AG04449 (cell line): ENCODE measurements around the gene GRB10.

Source experiments
- CTCF ChIA-PET: fragments of 350-600 bp; formaldehyde crosslinking; extraction: SDS; loops from one replicate; lab custom pipeline; 2021; ENCODE audit warnings: antibody characterized with exemption; lab: Yijun Ruan, JAX
- POLR2A ChIA-PET: fragments of 400-600, 350-600 bp; formaldehyde crosslinking; extraction: SDS; loops from one replicate; lab custom pipeline; 2020; ENCODE audit warnings: antibody characterized with exemption, inconsistent platforms; lab: Yijun Ruan, JAX
- DNase-seq: peaks from one replicate; pipeline ENCODE4 v3.0.0-alpha.2; 2010; ENCODE audit warnings: low read depth, low spot score
- H3K4me3 ChIP-seq: 2 replicates; pipeline ENCODE4 v1.5.1; 2011; ENCODE audit warnings: low read depth, mild to moderate bottlenecking, control low read depth, low read length
- TF ChIP-seq, protein P1 (sequence below): IDR thresholded peaks from one replicate; pipeline ENCODE4 v1.5.1; 2011; ENCODE audit warnings: mild to moderate bottlenecking, moderate library complexity, low read length, control low read depth, inconsistent platforms; ENCODE audit not compliant: insufficient read depth; ENCODE audit errors: missing control alignments

The GRB10 gene

DNA sequence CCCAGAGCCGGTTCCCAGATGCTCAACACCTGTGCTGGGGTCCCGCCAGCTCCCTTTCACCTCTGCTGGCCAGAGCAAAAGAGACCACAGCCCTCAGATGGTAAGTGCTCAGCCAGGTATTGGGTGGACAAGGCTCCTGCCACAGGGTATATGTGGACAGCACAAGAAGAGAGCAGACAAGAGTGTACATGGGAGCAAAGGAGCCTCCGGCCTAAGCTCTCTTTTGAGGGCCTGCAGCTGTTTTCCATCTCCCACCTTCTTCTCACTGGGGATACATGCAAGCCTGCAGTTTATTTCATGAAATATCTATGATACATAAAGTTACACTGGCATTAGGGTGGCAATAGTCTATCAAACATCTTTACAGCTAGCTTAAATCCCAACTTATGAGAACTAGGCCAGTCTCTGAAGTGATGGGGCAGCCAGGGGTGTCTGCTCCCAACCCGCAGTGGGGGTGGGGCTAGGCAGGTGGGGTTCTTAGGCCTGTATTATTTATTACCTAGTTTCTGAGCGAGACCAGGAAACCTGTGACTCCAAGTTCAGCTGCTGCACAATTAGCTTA, 167.1 kb downstream of the GRB10 start:
- DNase-seq: no peak
- no peak overlapping the region for H3K4me3 ChIP-seq
- POLR2A ChIA-PET: no interaction called here
- TF ChIP-seq, protein P1, sequence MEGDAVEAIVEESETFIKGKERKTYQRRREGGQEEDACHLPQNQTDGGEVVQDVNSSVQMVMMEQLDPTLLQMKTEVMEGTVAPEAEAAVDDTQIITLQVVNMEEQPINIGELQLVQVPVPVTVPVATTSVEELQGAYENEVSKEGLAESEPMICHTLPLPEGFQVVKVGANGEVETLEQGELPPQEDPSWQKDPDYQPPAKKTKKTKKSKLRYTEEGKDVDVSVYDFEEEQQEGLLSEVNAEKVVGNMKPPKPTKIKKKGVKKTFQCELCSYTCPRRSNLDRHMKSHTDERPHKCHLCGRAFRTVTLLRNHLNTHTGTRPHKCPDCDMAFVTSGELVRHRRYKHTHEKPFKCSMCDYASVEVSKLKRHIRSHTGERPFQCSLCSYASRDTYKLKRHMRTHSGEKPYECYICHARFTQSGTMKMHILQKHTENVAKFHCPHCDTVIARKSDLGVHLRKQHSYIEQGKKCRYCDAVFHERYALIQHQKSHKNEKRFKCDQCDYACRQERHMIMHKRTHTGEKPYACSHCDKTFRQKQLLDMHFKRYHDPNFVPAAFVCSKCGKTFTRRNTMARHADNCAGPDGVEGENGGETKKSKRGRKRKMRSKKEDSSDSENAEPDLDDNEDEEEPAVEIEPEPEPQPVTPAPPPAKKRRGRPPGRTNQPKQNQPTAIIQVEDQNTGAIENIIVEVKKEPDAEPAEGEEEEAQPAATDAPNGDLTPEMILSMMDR: no peak
- CTCF ChIA-PET: interaction anchor here (0.7 to 5.1 kb wide), 7 partner anchors 11 to 546 kb away, joined by 3 to 24 read pairs (median 11); no protein-coding TSS in a partner anchor

DNA sequence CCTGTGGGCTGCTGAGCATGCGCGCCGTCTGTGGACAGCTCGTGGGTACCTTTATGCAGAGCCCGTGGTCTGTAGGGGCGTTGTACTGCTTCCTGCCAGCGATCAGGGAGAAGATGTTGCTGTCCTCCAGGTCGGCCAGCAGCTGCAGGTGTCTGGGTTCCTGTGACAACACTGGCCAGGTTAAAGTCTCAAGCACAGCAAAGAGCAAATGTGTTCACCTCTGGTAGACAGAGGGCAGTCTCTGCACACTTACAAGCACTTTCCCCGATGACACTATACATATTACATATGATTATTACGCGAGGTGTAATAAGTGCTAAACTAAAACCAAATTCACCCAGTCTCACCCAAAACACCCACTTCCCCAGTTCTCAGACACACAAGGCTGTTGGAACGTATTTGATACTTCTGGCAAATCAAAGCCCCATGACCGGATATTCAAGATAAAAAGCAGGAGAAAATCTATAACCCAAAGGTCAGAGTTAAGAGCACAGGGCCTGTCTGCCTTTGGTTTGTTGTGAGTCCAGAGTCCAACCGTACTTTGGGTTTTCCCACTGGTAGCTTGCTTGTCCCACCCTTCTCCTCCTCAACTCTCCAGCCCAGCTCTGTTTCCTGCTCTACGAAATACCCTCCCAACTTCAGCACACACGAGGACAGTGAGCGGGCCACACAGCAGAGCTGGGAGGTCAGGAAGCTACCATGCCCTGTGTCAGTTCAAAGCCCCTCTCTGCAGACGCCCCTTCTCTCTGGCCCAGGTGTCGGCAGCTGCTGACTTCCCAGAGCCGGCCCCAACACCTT, 167.8 kb downstream of the GRB10 start:
- H3K4me3 ChIP-seq: no peak overlapping the region
- ChIA-PET CTCF (interaction anchor here (0.7 to 5.1 kb wide), 8 partner anchors 12 to 547 kb away, joined by 3 to 24 read pairs (median 8); no protein-coding TSS in a partner anchor), POLR2A (no interaction called here)
- DNase-seq: no peak
- TF ChIP-seq, protein P1: no peak

GRCh38 chr7:50613473-50613872, 169.2 kb downstream of the GRB10 start:
- ChIA-PET CTCF (interaction anchor here (1.0 to 5.1 kb wide), 4 partner anchors 20 to 549 kb away, joined by 3 to 24 read pairs (median 12); no protein-coding TSS in a partner anchor), POLR2A (no interaction called here)
- DNase-seq: no peak
- TF ChIP-seq, protein P1: no peak
- no peak overlapping the region for H3K4me3 ChIP-seq

DNA sequence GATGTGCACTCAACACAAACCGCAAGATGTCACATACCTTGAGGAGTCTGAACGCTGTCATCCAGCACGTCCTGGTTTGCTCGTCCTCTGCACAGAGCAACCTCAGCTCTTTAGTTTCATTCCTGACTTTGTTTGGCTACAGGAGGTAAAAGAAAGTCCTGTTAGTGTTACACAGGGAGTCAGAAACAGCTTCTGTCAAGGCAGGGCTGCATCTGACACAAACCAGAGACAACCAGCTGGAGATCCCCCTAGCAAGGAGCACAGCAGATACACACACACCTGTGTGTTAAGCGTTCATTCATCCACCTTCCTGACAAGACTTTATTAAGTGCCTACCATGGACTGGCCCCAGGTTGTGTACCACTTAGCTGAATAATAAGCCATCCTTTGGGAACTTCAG, 170.0 kb downstream of the GRB10 start:
- CTCF ChIA-PET: interaction anchor here (1.0 to 5.1 kb wide), 5 partner anchors 18 to 550 kb away, joined by 3 to 24 read pairs (median 4); no protein-coding TSS in a partner anchor
- TF ChIP-seq, protein P1: no peak
- H3K4me3 ChIP-seq: no peak overlapping the region
- DNase-seq: no peak
- POLR2A ChIA-PET: no interaction called here

GRCh38 chr7:50610521-50611277, 172.0 kb downstream of the GRB10 start:
- TF ChIP-seq, protein P1: no peak
- ChIA-PET CTCF (interaction anchor here (0.6 to 2.1 kb wide), 4 partner anchors 22 to 552 kb away, joined by 3 to 10 read pairs (median 3); no protein-coding TSS in a partner anchor), POLR2A (no interaction called here)
- H3K4me3 ChIP-seq: no peak overlapping the region
- no peak for DNase-seq
